ENCODE results near the gene OXLD1. TPM values are rescaled to one million over a fixed set of nuclear protein-coding genes. Genes with fewer than 3 reads are reported as not detected.
A peak's percentile ranks its signal among the peaks of the same experiment; 100 is the strongest.

The OXLD1 gene
- total RNA-seq, 2 experiments from 2014 or later: 53.0 to 56.1 TPM

GRCh38 chr17:81652906-81653771 is 13.3 kb downstream of the OXLD1 start:
- peaks cover 18% of the 10 kb centered on the region for H3K27me3 Mint-ChIP-seq
- peak overlapping the region; percentile 69 for H3K27ac Mint-ChIP-seq

GRCh38 chr17:81651692-81652091 is 14.7 kb downstream of the OXLD1 start:
- Mint-ChIP-seq H3K9me3 (no peaks in the 10 kb centered on the region), H3K27me3 (peaks cover 26% of the 10 kb centered on the region), H3K4me3 (peak overlapping the region; percentile 5), H3K4me1 (peaks cover 9% of the 10 kb centered on the region), H3K27ac (no peak overlapping the region), H3K36me3 (no peaks in the 10 kb centered on the region)
- DNase-seq: no peak

More at GRCh38 chr17:81652906-81653771, 13.3 kb downstream of the OXLD1 start:
- Mint-ChIP-seq H3K36me3 (no peaks in the 10 kb centered on the region), H3K9me3 (no peaks in the 10 kb centered on the region), H3K4me1 (peaks cover 13% of the 10 kb centered on the region), H3K4me3 (peak overlapping the region; percentile 83)
- DNase-seq: peak; percentile 39

GRCh38 chr17:81650951-81651350 is 15.5 kb downstream of the OXLD1 start:
- DNase-seq: no peak
- no peaks in the 10 kb centered on the region for H3K9me3 Mint-ChIP-seq
- H3K36me3 Mint-ChIP-seq: no peaks in the 10 kb centered on the region
- peaks cover 9% of the 10 kb centered on the region for H3K4me1 Mint-ChIP-seq
- H3K4me3 Mint-ChIP-seq: no peak overlapping the region
- H3K27ac Mint-ChIP-seq: no peak overlapping the region
- peaks cover 26% of the 10 kb centered on the region for H3K27me3 Mint-ChIP-seq

- Mint-ChIP-seq H3K4me1 (peaks cover 7% of the 10 kb centered on the region), H3K36me3 (no peaks in the 10 kb centered on the region), H3K9me3 (no peaks in the 10 kb centered on the region), H3K27me3 (peaks cover 26% of the 10 kb centered on the region), H3K27ac (no peak overlapping the region), H3K4me3 (no peak overlapping the region)
- no peak for DNase-seq
Measured at GRCh38 chr17:81648707-81649085, 17.7 kb downstream of the OXLD1 start.

- Mint-ChIP-seq H3K36me3 (no peaks in the 10 kb centered on the region), H3K9me3 (no peaks in the 10 kb centered on the region), H3K27me3 (peaks cover 23% of the 10 kb centered on the region), H3K4me1 (peaks cover 2% of the 10 kb centered on the region), H3K4me3 (no peak overlapping the region), H3K27ac (no peak overlapping the region)
- no peak for DNase-seq
Measured at GRCh38 chr17:81648013-81648706, 18.2 kb downstream of the OXLD1 start.

GRCh38 chr17:81647640-81648012 is 18.8 kb downstream of the OXLD1 start:
- H3K9me3 Mint-ChIP-seq: no peaks in the 10 kb centered on the region
- no peaks in the 10 kb centered on the region for H3K36me3 Mint-ChIP-seq
- no peak overlapping the region for H3K4me3 Mint-ChIP-seq
- peaks cover 23% of the 10 kb centered on the region for H3K27me3 Mint-ChIP-seq
- DNase-seq: no peak
- peaks cover 2% of the 10 kb centered on the region for H3K4me1 Mint-ChIP-seq
- no peak overlapping the region for H3K27ac Mint-ChIP-seq

- H3K36me3 Mint-ChIP-seq: no peaks in the 10 kb centered on the region
- no peak overlapping the region for H3K27ac Mint-ChIP-seq
- no peaks in the 10 kb centered on the region for H3K9me3 Mint-ChIP-seq
- peaks cover 2% of the 10 kb centered on the region for H3K4me1 Mint-ChIP-seq
- DNase-seq: no peak
- no peak overlapping the region for H3K4me3 Mint-ChIP-seq
- H3K27me3 Mint-ChIP-seq: peaks cover 23% of the 10 kb centered on the region
Measured at GRCh38 chr17:81646869-81647600, 19.4 kb downstream of the OXLD1 start.

GRCh38 chr17:81644976-81645952 is 21.1 kb downstream of the OXLD1 start:
- Mint-ChIP-seq H3K36me3 (no peaks in the 10 kb centered on the region), H3K27ac (no peak overlapping the region), H3K9me3 (no peaks in the 10 kb centered on the region), H3K4me1 (no peaks in the 10 kb centered on the region), H3K4me3 (no peak overlapping the region), H3K27me3 (peaks cover 23% of the 10 kb centered on the region)
- no peak for DNase-seq

- H3K27me3 Mint-ChIP-seq: peaks cover 18% of the 10 kb centered on the region
- no peak overlapping the region for H3K27ac Mint-ChIP-seq
- no peak for DNase-seq
- H3K4me3 Mint-ChIP-seq: no peak overlapping the region
- H3K36me3 Mint-ChIP-seq: no peaks in the 10 kb centered on the region
- H3K9me3 Mint-ChIP-seq: no peaks in the 10 kb centered on the region
- no peaks in the 10 kb centered on the region for H3K4me1 Mint-ChIP-seq
Measured at GRCh38 chr17:81644496-81644895, 21.9 kb downstream of the OXLD1 start.

- no peaks in the 10 kb centered on the region for H3K36me3 Mint-ChIP-seq
- H3K4me3 Mint-ChIP-seq: no peak overlapping the region
- H3K9me3 Mint-ChIP-seq: no peaks in the 10 kb centered on the region
- DNase-seq: no peak
- no peak overlapping the region for H3K27ac Mint-ChIP-seq
- peaks cover 3% of the 10 kb centered on the region for H3K4me1 Mint-ChIP-seq
- no peaks in the 10 kb centered on the region for H3K27me3 Mint-ChIP-seq
Measured at GRCh38 chr17:81641825-81642489, 24.4 kb downstream of the OXLD1 start.

- no peak for DNase-seq
- H3K27me3 Mint-ChIP-seq: no peaks in the 10 kb centered on the region
- H3K4me3 Mint-ChIP-seq: no peak overlapping the region
- peaks cover 12% of the 10 kb centered on the region for H3K4me1 Mint-ChIP-seq
- H3K9me3 Mint-ChIP-seq: no peaks in the 10 kb centered on the region
- H3K36me3 Mint-ChIP-seq: peaks cover 3% of the 10 kb centered on the region
- no peak overlapping the region for H3K27ac Mint-ChIP-seq
Measured at GRCh38 chr17:81640011-81640410, 26.4 kb downstream of the OXLD1 start.

GRCh38 chr17:81638683-81639082 is 27.7 kb downstream of the OXLD1 start:
- no peak for DNase-seq
- Mint-ChIP-seq H3K27me3 (no peaks in the 10 kb centered on the region), H3K9me3 (no peaks in the 10 kb centered on the region), H3K36me3 (peaks cover 3% of the 10 kb centered on the region), H3K4me3 (no peak overlapping the region), H3K4me1 (peaks cover 12% of the 10 kb centered on the region), H3K27ac (no peak overlapping the region)

- Mint-ChIP-seq H3K4me1 (peaks cover 17% of the 10 kb centered on the region), H3K36me3 (peaks cover 8% of the 10 kb centered on the region), H3K27ac (peak within 1 kb of the TSS; percentile 87), H3K9me3 (no peaks in the 10 kb centered on the region), H3K27me3 (no peaks in the 10 kb centered on the region), H3K4me3 (peak within 1 kb of the TSS; percentile 95)
- DNase-seq: peak; percentile 88
Measured at GRCh38 chr17:81636505-81637288, 29.7 kb downstream of the OXLD1 start, which contains the start of the genes NPLOC4 and TSPAN10. Gene NPLOC4 (minus strand): TSS chr17:81637112. CDS start chr17:81636930, 182 bp downstream. Gene TSPAN10 (plus strand): TSS chr17:81637196. CDS start chr17:81642413, 5,217 bp downstream.
